GM18499 (cell line): ENCODE data around the gene ZNRF1.
"Not testable (repeated sequence)": the region's sequence is repeated elsewhere in the genome, so short reads cannot be mapped to it uniquely, and the experiment has no call there.

Experiments used
- ATAC-seq: cut with Tn5 transposase; IDR thresholded peaks from one replicate; pipeline ENCODE4 v1.9.1; 2021; ENCODE audit warnings: moderate number of reproducible peaks; ENCODE audit not compliant: insufficient read depth, unreplicated experiment

Gene ZNRF1

DNA sequence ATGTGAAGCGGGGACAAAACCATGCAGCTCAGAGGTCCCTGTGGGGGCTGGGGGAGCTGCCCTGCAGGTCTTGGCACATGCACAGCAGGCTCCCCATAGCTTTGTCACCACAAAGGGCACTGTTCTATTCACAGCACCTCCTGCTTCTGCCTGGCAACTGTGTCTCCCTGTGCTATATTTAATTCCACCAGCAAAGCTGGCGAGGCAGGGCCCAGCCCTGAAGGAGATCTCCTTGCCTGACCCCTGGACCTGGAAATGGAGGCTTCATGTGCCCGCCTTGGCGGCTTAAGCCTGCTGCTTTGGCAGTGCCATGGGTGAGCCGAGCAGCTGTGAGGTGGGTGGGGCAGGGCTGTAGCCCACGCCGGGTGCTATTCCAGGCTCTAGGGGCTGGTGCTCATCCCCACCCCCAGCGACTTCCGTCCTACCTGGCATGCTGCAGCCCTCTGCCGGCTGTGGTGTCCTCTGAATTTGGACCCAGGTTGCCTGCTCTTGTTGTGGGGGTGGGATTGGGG lies 111.0 kb downstream of the ZNRF1 start:
- no peak for ATAC-seq

DNA sequence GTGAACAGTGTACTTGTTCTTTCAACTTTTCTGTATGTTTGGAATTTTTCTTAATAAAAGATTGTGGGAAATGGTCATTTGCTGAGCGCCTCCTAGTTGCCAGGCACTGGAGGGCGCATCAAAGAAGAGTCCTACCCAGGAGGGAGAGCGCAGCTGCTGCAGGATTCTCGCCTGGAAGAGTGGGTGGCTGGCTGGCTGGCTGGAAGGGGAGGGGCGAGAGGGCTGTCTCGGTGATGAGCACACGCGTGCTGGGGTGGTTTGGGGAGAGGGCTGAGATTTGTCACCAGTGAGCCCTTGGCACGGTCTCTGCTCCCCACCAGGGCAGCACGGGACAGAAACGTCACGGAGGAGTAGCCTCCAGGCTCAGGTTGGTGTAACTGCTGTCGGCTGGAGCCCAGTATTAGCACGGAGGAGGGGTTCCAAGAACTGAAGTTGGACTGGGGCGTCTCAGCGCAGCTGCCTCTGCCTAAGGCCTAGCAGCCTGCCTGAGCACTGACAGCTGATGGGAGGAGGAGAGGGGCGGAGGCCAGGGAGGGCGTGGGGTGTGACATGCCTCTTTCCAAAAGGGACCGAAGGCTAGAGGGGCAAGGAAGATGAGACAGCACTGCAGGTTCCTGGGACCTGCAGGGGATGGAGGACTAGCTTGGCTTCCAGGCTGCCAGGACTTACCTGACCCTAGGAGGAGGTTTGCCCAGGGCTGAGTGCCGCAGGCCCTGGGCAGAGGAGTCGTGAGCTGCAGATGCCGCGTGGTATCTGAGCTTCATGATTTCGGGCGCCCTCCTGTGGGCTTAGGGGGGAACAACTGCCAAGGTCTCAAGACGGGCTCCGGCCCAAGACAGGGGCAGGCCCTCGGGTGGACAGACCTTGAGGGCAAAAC lies 112.1 kb downstream of the ZNRF1 start:
- no peak for ATAC-seq

DNA sequence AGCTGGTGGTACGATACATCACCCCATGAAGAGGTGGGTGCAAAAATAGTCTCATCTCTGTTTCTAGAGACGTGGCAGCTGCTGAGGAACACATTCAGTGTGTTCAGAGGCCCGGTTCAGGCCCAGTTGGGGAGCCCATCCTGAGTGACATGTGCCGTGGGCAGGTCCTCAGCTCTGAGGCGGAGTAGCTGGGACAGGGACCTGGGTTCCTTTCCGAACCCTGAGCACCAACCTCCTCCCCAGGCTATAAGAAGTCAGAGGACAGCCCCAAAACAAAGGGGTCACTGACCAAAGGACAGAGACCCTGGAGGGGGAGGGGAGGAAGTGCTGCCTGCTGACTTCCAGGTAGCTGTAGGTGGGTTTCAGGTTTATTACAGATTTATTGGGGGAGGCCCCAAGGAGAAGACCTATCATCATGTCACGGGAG lies 112.7 kb downstream of the ZNRF1 start:
- no peak for ATAC-seq

DNA sequence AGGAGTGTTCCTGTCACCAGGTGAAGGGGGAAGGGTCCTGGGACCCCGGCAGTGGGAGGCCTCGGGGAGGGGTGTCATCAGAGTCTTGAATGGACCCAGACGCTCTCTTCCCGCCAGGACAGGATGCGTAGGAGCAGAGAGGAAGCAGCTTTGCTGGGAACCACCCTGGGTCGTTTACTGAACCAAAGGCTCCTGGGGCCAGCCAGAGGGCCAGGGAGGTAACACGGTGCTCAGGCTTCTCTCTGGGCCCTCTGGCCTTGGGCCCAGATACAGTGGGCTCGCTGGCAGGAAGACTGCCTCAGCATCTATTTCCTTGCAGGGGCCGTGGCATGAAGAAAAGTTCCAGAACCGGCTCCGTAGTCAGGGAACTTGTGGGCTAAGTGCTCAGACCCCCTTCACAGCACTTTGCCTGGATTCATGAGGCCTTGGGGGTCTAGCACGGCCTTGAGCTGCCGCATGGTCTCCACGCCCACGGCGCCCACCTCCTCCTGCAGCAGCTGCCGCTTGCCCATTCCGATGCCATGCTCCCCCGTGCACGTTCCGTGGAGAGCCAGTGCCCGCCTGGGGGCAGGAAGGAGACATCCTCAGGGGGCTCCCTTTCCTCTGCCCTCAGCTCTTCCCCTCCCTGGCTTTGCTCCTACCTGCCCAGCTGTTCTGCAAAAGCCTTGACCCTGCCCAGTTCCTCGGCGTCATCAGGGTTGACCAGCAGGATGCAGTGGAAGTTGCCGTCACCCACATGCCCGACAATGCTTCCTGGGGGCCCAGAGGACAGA lies 113.3 kb downstream of the ZNRF1 start:
- no peak for ATAC-seq

DNA sequence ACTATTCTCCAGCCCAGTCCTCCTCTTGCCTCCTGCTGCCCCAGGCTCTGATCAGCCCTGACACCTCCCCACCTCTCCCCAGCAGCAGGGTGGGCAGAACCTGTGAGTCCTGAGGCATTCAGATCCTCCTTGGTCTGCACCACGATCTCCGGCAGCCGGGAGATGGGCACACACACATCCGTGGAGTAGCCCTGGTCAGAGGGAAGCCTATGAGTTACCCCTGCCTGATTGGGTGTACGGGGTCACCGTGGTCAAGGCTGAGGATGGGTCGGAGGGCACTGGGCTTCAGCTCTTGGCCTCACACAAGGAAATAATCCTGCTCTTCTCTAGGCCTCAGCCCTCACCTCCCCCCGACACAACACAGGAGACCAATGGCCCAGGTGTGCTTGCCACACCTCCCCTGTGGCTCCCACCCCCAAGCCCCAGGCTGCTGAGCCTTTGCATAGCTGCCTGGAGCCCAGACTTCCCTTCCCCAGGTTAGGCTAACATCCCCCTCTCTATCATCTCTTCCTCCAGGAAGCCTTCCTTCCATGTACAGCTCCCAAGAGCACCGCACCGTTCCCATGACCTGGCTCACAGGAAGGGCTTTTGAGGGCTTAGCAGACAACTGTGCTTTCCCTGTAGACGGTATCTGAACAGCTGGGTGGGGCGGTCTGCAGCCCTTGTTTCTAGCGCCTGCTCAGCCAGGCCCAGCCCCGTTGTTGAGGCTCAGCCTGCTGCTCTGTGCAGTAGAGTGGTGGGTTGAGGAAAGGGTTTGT lies 114.1 kb downstream of the ZNRF1 start:
- no peak for ATAC-seq

DNA sequence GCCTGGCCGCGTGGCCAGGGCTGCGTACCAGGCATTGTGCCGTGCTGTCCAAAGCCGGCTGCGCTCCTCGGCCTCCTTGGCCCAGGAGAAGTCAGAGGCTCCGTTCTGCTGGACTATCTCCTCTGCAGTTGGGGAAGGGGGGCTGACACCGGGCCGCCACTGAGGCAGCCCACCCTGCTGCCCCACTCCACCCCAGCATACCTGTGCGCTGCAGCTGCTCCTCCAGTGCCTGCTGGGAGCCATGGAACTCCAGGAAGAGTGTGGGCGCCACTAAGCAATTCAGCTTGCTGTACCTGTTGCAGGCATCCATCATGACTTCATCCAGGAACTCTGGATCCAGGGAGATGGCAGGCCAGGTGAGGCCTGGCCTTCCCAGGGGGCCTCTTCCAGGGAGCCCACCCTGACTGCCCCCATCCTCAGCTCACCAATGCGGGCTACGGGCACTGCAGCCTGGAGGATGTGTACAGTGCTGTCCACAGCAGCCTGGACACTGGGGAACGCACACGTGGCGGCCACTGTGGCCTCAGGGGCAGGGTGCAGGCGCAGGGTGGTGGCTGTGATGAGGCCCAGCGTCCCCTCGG lies 114.8 kb downstream of the ZNRF1 start:
- ATAC-seq = no peak

DNA sequence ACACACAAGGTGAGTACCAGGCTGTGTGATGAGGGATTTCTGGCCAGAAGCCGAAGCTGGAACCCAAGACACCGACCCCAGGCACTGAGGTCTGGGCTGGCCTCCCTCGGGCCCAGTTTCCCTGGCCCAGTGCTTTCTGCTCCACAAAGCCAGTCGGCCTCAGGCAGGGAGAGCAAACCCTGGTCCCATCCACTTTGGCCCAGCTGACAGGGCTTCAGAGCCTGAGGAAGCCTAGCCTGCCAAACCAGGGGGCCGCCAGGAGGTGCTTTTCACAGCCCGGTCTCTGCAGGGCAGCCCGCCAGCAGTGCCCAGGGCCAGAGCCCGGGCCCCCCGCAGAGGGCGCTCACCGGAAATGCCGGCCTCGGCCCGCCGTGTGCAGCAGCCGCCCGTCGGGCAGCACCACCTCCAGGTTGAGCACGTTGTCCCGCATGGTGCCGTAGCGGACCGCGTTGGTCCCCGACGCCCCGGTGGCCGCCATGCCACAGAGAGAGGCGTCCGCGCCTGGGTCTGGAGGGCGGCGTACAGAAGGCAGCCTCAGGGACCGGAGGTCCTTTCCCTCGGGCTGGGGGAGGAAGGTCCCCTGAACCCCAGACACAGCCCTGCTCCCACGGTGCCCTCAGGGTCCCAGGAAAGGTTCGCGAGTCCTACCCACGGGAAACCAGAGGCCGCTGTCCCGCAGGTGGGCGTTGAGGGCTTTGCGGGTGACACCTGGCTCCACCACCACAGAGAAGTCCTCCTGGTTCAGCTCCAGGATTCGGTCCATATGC lies 115.5 kb downstream of the ZNRF1 start:
- no peak for ATAC-seq

DNA sequence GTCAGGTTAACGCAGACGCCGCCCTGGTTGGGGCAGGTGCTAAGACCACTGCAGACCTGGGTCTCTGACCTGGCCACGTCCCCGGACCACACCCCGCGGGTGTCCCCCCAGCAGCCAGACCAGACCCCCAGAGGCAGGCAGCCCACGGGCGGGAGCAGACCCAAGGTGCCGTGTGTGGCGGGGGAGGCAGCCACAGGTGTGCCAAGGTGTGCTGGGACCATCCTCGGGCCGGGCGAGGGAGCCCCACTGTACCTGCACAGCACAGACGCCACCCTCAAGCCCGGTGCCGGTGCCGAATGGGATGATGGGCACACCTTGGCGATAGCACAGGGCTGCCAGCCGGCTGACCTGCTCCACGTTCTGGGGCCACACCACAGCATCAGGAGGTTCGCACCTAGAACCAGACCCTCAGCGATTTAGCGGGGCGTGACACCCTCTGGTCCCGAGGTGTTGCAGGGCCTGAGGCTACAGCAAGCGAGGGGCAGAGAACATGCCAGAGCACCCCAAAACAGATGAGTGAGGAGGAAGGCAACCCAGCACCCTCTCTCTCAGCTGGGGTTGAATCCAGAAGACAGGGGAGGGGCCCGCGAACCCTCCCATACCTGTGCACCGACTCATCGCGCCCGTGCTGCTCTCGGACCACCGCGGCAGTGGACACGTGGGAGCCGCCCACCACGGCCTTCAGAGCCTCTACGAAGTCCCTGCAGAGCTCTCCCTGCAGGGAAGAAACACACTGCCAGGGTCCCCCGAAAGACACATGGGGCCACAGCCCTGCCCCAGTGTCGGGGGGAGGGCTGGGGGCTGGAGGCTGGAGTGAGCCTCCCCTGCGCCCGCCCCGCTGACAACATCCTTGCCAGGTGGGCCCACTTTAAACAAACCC lies 116.4 kb downstream of the ZNRF1 start:
- ATAC-seq = no peak

DNA sequence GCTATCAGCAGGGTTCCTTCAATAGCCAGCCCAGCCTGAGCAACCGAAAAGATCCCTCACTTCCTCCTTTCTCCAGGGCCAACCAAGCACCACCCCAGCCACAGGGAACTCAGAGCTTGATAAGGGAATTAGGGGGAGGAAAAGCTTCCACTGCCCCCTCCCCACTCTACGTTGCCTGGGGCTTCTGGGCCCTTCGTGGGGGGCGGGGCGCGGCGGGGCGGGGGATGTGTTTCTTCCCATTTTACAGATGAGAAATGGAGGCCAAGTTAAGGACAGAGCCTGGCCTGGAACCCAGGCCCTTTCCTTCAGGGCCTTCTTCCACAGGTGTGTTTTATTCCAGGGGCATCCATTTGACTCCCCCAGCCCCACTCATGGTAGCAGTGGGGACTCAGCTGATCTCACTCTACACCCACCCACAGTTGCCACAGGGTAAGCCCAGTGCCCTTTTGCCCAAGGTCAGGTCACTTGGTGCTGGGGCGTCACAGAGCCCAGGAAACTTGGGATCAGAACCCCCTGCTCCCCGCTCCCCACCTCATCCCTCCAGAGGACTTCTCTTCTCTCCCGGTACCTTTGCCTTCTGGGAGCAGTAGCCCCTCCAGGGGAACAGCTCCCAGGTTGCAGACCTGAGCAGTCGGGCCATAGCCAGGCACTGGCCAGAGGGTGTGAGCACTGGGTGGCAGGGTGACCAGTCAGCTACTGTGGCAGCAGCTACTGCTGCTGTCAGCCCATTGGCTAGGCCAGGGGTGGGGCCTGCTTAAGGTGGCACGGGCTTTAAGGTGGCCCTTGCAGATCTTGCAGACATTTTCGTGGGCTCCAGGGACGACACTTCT lies 117.5 kb downstream of the ZNRF1 start, which contains the start of gene LDHD:
LDHD (minus strand) TSS at position 700 of the 830 bp plus-strand sequence; CDS start at position 640, 60 bp downstream.
- ATAC-seq = no peak

DNA sequence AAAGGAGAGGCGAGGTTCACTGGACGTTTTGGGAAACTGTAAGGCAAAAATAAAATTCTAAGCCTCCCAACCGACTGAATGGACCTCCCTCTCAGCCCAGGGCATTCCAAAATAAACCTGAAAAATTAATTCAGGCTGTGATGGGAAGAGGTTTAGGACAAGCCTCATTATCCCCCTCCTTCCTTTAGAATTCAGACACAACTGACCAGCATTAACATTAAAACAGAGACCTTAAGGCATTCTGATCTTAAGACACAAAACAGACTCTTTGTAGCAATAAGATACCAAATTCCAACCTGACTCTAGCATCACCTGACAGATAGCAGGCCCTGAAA lies 118.1 kb downstream of the ZNRF1 start:
- no peak for ATAC-seq

DNA sequence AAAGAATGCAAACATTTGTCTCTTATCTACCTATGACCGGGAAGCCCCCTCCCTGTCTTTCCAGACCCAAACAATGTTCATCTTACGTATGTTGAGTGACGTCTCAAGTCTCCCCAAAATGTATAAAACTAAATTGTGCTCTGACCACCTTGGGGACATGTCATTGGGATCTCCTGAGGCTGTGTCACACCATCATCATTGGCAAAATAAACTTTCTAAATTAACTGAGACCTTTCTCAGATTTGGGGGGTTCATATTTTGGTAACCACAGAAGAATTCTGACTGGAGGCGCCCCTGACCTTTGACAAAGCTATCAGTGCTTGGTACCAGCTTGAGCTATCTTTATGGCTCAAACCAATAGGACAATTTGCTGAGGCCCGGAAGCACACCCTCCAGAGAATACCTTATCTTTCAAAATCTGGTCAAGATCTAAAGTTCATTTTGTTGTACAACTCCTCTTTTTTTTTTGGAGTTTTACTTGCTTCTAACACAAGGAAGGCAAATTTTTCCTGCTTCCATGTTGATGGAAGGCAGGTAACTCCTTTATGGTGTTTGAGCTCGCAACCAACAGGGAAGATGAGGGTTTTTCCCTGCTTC lies 120.2 kb downstream of the ZNRF1 start:
- no peak for ATAC-seq

DNA sequence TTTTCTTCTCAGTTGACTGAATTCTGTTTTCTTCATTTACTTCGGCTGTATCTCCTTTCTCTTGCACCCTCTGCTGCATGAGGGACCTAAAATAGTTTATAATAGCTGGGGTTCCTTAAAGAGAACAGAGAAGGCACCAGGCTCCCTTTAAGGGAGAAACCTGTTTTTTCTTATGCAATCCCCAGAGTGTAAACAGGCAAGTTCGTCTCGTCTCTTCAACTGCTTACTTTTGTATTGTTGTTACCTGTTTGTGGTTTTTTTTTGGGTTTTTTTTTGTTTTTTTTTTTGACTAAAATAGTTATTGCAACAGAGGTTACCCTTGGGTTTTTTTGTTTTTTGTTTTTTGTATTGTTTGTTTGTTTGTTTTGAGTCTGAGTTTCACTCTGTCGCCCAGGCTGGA lies 121.4 kb downstream of the ZNRF1 start:
- no peak for ATAC-seq

DNA sequence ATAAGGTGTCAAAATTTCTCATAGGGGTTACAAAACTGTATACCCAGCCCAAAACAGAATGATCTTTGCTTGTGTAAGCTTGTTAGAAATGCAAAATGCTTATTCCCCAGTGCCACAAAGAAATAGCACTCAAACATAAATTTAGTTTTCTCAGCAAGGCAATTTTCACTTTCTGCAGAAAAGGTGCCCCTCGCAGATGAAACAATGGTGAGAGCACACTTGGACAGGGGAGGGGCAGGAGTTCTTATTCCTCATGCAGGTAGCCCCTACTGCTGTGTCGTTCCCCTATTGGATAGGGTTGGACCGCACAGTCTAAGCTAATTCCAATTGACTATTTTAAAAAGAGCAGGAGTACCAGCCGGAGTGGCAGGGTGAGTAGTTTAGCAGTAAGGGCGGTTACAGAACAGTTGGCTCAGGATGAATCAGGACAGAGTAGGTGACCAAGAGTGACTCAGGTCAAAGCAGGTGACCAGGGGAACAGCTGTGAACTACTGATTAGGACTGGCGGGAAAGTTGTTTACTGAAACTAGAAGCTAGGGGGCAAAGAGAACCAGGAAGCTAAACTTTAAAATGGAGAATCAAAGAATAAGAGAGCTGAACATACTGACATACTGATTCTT lies 123.2 kb downstream of the ZNRF1 start:
- no peak for ATAC-seq

DNA sequence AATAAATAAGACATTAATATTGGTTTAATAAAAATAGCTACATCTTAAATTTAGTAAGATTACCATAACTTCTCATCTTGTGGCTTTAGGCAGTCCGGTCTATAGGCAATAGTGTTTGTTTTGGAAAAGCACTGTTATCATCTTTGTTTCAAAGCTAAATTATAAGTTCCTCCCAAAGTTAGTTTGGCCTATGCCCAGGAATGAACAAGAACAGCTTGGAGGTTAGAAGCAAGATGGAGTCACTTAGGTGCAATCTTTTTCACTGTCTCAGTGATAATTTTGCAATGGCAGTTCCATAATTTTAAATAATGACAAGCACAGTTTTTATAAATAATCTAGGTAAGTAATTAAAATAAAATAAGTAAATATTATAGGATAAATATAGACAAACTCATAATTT lies 123.8 kb downstream of the ZNRF1 start:
- ATAC-seq = no peak

DNA sequence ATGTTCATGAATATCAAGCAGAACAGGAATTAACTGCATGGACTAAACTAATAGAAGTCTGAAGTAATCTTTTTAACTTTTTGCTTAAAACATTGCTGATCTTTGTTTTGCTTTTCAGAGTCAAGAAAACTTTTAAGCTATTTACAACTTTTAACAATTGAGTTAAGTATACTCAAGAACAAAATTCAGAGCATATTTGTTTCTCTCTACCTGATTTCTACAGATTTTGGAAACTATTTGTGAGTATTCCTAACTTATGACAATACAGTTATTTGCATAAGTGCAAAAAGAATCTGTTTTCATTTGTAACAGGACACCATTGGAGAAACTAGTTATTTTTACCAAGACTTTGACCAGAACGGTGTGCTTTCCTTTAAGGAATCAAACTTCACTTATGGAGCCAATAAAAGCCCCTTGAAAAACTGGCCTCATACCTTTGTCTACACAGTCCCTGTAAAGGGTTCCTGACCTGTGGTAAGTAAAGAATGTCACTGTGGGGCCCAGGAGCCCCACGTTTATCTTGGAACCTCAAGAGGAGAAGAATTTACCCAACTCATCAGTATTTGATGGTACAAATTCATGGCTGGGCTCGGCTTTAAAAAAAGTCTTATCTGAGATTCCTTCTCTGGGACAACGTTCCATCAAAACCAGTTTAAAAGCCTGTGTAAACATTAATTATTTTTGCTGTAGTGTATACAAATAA lies 129.0 kb downstream of the ZNRF1 start:
- ATAC-seq = no peak

DNA sequence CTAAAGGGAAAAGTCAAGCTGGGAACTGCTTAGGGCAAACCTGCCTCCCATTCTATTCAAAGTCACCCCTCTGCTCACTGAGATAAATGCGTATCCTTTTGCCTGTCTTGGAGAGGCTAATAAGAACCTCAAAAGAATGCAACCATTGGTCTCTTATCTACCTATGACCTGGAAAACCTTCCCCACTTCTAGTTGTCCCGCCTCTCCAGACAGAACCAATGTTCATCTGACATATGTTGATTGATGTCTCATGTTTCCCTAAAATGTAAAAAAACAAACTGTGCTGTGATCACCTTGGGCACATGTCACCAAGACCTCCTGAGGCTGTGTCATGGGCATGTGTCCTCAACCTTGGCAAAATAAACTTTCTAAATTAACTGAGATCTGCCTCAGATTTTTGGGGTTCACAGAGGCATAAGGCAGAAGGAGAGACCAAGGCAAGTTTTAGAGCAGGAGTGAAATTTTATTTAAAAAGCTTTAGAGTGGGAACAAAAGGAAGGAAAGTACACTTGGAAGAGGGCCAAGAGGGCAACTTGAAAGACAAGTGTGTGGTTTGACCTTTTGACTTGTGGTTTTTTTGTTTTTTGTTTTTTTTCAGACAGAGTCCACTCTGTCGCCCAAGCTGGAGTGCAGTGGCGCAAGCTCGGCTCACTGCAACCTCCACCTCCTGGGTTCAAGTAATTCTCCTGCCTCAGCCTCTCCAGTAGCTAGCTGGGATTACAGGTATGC lies 130.8 kb downstream of the ZNRF1 start:
- ATAC-seq = not testable (repeated sequence)
